ENCODE results near the gene SLC12A7. TPM values are rescaled to one million over a fixed set of nuclear protein-coding genes. Genes with fewer than 3 reads are reported as not detected.

The SLC12A7 gene
- total and polyA plus RNA-seq, 2 of the 13 experiments (the other 11 are each of a cell fraction or from before 2014, with no cell fraction given) = 14.0 to 18.5 TPM

DNA sequence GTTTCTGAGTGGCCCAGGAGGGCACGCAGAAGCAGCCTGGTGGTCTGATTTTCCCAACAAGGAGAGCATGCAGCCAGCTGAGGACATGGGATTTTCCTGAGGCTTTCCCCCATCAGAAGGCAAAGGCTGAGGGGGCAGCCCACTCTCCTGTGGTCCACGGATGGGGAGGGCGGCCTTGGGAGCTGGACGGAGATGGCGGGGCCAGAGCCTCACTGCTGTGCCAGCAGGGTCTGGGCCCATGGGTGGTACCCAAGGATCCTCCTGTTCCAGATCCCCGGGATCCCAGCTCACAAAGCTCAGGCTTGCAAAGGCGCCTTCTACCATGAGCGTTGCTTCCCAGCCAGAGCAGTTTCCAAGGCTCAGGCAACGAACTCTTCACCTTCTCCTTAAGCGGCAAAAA is 39.0 kb upstream of the SLC12A7 start:
- in situ Hi-C loops (cut with HindIII; ENCODE audit: extremely low pct_ligation_motif_present, low pct_unique_long_range_greater_than_20kb) = no loop called here
- POLR2A ChIA-PET = interaction anchor here (1.2 to 1.5 kb wide), 3 partner anchors 11 to 45 kb away, joined by 3 to 4 read pairs (median 3); no protein-coding TSS in a partner anchor
- H3K27me3 ChIP-seq (ENCODE audit: control insufficient read depth in 1 of 2, insufficient read depth in 2 of 2, low read length in 2 of 2) = peaks cover 6 to 72% of the 10 kb centered on the region in 2 experiments

More for the DNA sequence above, 39.0 kb upstream of the SLC12A7 start:
- no peak for DNase-seq (ENCODE audit: low spot score)
- Histone ChIP-seq H4K20me1 (ENCODE audit: insufficient read depth, low read length) (0 out of 2 replicates have a peak, but pooled peaks cover 3% of the 10 kb centered on the region), H3K79me2 (ENCODE audit: insufficient read depth, low read length) (no peaks in the 10 kb centered on the region), H3K9ac (ENCODE audit: insufficient read depth, low read depth, low read length) (no peak overlapping the region), H3K4me1 (ENCODE audit: insufficient read depth, low read length) (peaks cover 27% of the 10 kb centered on the region), H3K9me3 (ENCODE audit: low read length) (no peaks in the 10 kb centered on the region), H2AFZ (ENCODE audit: low read length) (no peak overlapping the region), H3K4me2 (ENCODE audit: low read depth, low read length) (no peak overlapping the region), H3K27ac (ENCODE audit: extremely low read length, insufficient read depth, low read length) (no peak overlapping the region), H3K4me3 (replicated peaks in 1 of 3; ENCODE audit: insufficient read depth in 1 of 3, low read depth in 2 of 3, low read length in 3 of 3) (no peak overlapping the region), H3K36me3 (replicated peaks in 1 of 2; ENCODE audit: control insufficient read depth in 1 of 2, insufficient read depth in 2 of 2, low read length in 2 of 2) (no peaks in the 10 kb centered on the region)
- CTCF ChIA-PET (ENCODE audit: low intra/inter-chr PET ratio, low total read pairs) = no interaction called here
- 37% methylated on average over 7 of the region's 10 CpGs for WGBS (ENCODE audit: low lambda C conversion rate)
- no peak for FAIRE-seq
- TF ChIP-seq, protein P1, sequence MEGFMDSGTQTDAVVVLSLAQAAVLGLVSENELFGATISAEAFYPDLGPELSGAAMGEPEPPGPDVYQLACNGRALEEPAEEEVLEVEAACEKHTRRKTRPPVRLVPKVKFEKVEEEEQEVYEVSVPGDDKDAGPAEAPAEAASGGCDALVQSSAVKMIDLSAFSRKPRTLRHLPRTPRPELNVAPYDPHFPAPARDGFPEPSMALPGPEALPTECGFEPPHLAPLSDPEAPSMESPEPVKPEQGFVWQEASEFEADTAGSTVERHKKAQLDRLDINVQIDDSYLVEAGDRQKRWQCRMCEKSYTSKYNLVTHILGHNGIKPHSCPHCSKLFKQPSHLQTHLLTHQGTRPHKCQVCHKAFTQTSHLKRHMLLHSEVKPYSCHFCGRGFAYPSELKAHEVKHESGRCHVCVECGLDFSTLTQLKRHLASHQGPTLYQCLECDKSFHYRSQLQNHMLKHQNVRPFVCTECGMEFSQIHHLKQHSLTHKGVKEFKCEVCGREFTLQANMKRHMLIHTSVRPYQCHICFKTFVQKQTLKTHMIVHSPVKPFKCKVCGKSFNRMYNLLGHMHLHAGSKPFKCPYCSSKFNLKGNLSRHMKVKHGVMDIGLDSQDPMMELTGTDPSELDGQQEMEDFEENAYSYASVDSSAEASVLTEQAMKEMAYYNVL (CRISPR knock-in tag; IDR thresholded peaks at IDR 0.05; ENCODE audit: borderline replicate concordance) = no peak
- TF ChIP-seq ZNF264 (CRISPR knock-in tag; IDR thresholded peaks at IDR 0.05) (no peak), XRCC5 (optimal IDR thresholded peaks at IDR 0.05; ENCODE audit: low read length) (no peak), SMARCE1 (IDR thresholded peaks at IDR 0.05; ENCODE audit: borderline replicate concordance) (no peak), ZNF205 (CRISPR knock-in tag; IDR thresholded peaks at IDR 0.05) (no peak), ZNF777 (CRISPR knock-in tag; IDR thresholded peaks at IDR 0.05) (no peak), ZNF577 (CRISPR knock-in tag; IDR thresholded peaks at IDR 0.05; ENCODE audit: borderline replicate concordance, low read depth) (no peak), ZNF143 (CRISPR knock-in tag; IDR thresholded peaks at IDR 0.05) (no peak), ZSCAN9 (CRISPR knock-in tag; IDR thresholded peaks at IDR 0.05; ENCODE audit: borderline replicate concordance) (no peak)
- TF ChIP-seq, protein P2, sequence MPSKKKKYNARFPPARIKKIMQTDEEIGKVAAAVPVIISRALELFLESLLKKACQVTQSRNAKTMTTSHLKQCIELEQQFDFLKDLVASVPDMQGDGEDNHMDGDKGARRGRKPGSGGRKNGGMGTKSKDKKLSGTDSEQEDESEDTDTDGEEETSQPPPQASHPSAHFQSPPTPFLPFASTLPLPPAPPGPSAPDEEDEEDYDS (CRISPR knock-in tag; IDR thresholded peaks at IDR 0.05) = no peak
- TF ChIP-seq, protein P3, sequence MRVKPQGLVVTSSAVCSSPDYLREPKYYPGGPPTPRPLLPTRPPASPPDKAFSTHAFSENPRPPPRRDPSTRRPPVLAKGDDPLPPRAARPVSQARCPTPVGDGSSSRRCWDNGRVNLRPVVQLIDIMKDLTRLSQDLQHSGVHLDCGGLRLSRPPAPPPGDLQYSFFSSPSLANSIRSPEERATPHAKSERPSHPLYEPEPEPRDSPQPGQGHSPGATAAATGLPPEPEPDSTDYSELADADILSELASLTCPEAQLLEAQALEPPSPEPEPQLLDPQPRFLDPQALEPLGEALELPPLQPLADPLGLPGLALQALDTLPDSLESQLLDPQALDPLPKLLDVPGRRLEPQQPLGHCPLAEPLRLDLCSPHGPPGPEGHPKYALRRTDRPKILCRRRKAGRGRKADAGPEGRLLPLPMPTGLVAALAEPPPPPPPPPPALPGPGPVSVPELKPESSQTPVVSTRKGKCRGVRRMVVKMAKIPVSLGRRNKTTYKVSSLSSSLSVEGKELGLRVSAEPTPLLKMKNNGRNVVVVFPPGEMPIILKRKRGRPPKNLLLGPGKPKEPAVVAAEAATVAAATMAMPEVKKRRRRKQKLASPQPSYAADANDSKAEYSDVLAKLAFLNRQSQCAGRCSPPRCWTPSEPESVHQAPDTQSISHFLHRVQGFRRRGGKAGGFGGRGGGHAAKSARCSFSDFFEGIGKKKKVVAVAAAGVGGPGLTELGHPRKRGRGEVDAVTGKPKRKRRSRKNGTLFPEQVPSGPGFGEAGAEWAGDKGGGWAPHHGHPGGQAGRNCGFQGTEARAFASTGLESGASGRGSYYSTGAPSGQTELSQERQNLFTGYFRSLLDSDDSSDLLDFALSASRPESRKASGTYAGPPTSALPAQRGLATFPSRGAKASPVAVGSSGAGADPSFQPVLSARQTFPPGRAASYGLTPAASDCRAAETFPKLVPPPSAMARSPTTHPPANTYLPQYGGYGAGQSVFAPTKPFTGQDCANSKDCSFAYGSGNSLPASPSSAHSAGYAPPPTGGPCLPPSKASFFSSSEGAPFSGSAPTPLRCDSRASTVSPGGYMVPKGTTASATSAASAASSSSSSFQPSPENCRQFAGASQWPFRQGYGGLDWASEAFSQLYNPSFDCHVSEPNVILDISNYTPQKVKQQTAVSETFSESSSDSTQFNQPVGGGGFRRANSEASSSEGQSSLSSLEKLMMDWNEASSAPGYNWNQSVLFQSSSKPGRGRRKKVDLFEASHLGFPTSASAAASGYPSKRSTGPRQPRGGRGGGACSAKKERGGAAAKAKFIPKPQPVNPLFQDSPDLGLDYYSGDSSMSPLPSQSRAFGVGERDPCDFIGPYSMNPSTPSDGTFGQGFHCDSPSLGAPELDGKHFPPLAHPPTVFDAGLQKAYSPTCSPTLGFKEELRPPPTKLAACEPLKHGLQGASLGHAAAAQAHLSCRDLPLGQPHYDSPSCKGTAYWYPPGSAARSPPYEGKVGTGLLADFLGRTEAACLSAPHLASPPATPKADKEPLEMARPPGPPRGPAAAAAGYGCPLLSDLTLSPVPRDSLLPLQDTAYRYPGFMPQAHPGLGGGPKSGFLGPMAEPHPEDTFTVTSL (CRISPR knock-in tag; IDR thresholded peaks at IDR 0.05; ENCODE audit: borderline replicate concordance) = no peak
- TF ChIP-seq, protein P4, sequence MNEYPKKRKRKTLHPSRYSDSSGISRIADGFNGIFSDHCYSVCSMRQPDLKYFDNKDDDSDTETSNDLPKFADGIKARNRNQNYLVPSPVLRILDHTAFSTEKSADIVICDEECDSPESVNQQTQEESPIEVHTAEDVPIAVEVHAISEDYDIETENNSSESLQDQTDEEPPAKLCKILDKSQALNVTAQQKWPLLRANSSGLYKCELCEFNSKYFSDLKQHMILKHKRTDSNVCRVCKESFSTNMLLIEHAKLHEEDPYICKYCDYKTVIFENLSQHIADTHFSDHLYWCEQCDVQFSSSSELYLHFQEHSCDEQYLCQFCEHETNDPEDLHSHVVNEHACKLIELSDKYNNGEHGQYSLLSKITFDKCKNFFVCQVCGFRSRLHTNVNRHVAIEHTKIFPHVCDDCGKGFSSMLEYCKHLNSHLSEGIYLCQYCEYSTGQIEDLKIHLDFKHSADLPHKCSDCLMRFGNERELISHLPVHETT (CRISPR knock-in tag; conservative IDR thresholded peaks at IDR 0.05) = no peak
- TF ChIP-seq, protein P5, sequence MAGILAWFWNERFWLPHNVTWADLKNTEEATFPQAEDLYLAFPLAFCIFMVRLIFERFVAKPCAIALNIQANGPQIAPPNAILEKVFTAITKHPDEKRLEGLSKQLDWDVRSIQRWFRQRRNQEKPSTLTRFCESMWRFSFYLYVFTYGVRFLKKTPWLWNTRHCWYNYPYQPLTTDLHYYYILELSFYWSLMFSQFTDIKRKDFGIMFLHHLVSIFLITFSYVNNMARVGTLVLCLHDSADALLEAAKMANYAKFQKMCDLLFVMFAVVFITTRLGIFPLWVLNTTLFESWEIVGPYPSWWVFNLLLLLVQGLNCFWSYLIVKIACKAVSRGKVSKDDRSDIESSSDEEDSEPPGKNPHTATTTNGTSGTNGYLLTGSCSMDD (CRISPR knock-in tag; IDR thresholded peaks at IDR 0.05) = no peak
- ATAC-seq = no peak
- intact Hi-C loops (cut with micrococcal nuclease; ENCODE audit: unreplicated experiment) = no loop called here
- BruUV-seq (replicated peaks) = no TSS peak
